ENCODE measurements around the gene PLXNB2.

Gene PLXNB2

DNA sequence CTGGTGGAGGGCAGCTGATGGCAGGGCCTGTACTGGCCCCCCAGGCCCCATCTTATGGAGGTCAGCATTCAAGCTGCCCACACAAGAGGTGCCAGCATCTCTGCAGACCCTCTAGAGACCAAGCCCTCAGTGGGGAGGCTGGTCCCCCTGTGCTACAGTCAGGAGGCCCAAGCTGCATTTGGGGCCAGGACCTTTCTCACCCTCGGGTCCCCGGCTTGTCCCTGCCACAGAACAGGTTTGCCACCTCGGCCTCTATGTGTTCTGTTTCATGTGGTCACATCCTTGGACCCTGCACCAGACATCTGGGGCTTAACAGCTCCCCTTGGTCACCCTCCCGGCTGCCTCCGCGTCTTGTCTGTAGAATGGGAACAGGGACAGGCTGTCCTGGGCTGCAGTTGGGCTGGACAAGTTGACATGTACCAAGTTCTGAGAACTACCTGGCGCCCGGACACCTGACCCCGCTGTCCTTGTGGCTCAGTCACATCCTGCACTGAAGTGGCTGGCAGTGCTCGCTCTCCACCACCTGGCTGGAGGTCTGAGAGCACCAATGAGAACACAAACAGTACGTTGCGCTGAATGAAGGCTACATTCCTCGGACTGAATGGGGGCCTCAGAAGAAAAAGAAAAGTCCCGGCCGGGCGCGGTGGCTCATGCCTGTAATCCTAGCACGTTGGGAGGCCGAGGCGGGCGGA is 2.7 kb upstream of the PLXNB2 start:
- no peak for DNase-seq (ENCODE audit: low read depth)

DNA sequence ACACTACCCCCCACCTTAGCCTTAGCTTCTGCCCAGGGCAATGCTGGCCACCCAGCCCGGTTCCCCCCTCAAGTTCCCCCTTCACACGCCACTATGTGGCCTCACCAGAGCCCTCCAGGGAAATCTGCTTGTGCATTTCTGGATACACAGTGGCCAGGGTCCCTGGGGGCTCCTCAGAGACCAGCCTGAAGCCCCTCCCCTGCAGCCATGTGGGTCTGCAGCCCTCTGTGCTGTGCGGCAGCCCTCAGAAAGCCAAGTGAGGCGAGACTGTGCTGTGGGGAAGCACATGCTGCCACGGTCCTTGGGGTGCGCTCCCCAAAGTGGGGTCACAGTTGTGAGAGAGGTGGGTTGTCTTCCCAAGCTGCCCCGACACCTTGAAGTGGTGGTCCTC is 2.1 kb upstream of the PLXNB2 start:
- DNase-seq (ENCODE audit: low read depth): no peak

DNA sequence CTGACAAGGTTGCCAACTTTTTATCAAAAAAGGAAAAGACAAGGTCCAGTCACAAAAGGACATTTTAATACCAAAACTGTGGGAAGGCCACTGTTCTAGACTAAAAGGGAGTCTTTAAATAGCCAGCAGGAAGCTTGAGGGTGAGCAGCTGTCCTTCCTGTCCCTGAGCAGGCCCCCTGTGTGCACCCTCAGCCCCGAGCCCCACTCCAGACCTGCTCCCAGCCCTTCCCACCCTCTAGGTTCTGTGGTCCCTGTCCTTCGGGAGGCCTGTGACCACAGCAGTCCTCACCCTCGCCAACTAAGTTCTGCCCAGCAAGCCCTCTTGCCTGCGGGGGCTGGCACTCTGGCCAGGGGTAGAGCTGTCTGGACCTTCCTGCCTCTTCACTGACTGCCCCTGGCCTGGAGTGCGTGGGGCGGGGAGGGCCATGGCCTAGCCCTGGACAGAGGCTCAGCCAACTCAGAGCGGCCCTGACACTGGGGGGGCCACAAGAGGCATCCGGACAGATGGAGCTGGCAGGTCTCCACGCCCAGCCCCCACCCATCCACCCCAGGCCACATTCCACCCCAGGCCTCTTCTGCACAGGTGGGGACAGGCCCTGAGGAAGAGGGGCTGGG is 1.6 kb upstream of the PLXNB2 start:
- no peak for DNase-seq (ENCODE audit: low read depth)

DNA sequence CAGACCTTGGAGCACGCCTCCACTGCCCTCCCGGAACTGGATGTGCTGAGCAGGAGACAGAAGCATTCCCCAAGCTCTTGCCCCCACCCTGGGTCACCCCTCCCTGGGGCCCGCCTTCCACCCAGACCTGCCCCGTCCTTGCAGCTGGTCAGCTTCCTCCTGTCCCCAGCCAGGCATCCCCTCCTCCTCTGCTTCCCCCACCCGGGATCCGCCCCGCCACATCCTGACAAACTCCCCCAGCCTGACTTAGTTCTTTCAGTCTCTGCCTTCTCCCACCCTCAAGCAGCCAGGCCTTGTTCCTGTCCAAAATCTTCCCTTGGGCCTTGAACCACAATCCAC is 1.1 kb upstream of the PLXNB2 start:
- DNase-seq (ENCODE audit: low read depth): no peak

DNA sequence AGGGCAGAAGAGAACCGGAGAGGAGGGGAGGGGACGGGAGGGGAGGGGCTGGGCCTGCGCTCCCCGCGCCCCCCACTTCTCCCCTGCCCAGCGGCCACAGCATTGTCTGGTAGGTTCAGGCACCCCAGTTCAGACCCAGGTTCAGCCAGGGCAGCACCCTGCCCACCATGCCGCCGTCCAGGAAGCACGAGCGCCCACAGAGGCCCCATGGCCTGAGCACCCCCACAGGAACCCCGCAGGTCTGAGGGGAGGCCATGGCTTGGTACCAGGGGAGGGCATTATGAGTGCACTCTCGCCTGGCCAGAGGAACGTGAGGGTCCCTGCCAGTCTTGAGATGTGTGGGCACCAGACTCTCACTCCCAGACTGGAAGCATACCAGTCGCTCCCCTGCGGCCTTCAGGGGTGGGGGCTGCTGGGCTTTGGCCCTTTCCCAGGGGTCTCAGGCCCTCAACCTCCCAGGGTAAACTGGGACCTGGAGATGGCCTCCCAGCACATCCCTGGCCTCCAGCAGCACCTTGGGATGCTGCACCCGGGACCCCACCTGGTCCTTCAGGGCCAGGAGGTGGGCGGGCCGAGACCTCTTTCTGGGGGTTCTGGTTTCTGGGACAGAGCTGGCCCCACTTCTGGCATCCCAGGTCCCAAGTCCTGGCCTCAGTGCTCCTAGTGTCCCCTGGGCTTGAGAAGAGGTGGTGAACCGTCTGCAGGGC is 597 bp upstream of the PLXNB2 start:
- no peak for DNase-seq (ENCODE audit: low read depth)

DNA sequence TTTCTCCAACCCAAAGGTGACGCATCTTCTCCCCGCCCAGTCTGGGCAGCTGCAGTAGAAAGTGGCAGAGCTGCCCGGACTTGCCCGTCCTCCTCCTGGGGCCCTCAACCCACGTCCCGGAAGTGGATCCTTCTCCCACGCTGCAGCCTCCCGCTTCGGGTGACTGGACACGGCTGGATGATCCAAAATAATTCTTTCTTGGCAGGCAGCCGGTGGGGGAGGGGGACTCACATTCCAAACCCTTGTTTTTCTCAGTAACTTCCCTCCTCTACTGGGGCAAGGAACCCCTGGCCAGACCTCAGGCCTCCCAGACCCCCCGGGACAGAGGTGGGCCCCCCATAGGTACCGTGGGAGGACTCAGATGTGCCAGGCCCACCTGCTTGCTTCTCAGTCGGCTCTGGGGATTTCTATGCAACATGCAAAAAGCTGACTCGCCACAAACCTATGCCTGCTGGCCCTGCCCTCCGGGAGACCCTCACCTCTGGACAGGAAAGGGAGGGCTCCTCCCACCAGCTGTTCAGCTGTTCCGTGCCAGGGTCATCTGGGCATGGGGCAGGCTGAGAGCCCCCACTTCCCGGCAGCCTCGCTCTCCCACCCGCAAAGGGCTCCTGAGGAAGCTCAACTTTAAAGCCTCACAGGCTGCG is 1.4 kb downstream of the PLXNB2 start:
- no peak for DNase-seq (ENCODE audit: low read depth)

DNA sequence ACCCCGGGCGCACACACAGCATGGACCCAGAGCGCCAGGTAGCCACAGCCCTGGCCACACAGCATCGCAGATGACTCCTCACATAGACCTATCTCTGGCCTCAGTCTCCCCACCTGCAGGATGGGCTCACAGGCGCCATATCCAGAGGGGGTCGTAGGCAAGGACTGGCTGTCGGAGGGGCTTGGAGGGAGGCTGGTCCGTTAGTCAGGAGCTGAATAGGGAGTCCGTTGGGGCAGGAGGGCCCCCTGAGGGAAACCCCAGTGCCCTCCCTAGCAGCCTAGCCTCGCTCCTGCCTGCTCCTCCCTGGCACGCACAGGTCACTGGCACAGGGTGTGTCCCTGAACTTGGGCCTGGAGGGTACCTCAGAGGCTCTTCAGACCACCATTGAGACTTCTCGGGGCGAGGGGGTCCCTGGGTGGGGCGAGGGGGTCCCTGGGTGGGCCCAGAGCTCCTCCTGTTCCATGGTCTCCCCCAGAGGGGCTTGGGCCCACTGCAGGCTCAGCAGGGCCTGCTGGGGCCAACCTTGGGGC is 2.0 kb downstream of the PLXNB2 start:
- DNase-seq (ENCODE audit: low read depth): no peak

DNA sequence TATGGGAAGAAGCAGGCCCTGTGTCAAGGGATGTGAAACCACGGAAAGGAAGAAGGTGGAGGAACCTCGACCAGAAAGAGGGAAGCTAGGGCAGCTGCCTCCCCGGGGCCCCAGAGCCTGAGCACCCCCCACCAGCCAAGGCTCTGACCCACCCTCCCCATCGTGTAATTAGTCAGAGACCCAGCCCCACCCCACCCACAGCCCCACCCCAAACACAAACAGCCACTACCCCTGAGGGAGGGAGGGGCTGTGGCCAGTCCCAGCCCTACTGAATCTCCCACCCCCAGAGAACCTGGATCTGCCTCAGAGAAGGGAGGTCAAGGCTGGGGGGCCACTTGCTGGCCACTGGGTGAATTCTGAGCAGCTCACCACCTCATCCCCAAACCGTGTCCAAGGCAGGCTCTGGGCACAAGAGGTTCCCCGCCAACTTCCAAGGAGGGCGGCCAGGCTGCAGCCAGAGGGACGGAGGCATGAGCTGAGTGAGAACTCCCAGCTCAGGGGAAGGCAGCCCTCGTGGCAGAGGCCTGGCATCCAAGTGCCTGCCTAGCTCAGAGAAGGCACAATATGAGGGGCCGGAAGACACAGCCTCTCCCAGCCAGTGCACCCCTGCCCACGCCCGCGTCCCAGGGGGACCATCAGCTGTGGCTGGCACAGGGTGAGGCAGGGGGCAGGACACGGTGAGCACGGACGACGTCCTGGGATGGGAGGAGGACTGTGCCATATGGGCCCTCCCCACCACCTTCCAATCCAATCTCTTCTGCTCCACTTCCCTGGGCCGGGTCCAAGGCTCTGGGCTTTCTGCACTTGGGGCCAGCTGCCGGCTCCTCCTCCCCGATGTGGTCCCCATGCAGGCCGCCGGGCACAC is 2.7 kb downstream of the PLXNB2 start:
- DNase-seq (ENCODE audit: low read depth): no peak

DNA sequence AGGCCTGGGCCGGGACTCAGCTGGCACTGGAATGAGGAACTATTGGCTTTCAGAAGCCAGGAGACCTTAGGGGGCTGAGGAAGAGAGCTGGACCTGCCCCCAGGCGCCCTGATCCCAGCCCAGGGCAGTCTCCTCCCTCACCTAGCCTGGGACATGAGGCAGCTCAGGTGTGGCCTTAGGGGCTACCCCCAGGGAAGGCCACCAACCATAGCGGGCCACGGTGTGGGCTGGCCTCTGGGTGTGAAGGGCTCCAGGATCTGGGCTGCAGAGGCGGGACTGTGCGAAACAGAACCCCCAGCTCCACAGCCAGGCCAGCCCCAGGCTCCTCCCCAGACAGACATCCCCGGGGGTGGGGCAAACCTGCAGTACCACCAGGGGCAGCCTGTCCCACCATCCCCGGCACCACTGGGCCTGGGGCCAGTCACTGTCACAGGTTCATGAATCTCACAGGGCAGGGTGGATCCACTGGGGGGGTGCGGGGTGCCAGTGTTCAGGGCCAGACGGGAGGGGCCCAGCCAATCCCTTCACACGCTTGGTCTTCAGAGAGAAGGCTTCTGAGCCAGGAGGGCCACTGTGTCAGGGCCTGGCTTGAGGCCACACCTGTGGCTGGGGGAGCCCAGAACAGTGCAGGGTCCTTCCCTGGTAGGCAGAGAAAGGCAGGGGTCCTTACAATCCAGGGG is 3.5 kb downstream of the PLXNB2 start:
- DNase-seq (ENCODE audit: low read depth): no peak

DNA sequence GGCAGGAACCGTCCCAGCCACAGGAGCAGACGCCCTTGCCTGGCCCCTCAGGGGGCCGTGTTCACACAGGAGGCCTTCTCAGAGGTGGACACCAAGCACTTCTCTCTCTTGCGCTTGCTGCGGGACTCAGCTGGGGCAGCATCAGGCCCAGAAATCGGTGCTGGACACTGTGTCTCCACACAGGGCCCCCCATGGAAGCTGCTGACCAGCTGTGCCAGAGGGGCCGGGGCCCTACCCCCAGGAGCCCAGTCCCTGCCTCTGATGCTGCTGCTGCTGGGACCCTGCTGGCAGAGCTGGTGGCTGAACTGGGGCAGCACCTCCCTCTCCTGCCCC is 4.0 kb downstream of the PLXNB2 start:
- no peak for DNase-seq (ENCODE audit: low read depth)

DNA sequence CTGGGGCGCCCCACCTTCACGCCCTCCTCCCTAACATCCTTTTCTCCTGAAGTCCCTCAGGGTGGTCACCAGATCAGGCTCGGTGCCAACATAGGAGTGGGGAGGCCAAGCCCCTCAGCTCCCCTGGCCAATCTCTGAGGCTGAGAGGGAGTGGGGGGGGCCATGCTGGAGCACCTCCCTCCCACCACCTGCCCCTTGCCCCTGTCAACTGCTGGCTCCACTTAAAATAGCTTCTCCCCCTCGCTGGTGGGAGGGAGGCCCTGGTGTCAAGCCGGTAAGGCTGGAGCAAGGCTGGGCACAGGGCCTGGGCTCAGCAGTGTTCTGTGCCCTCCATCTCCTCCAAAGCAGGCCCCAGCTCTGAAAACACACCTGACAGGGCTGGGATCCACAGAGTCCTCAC is 4.9 kb downstream of the PLXNB2 start:
- DNase-seq (ENCODE audit: low read depth): no peak

DNA sequence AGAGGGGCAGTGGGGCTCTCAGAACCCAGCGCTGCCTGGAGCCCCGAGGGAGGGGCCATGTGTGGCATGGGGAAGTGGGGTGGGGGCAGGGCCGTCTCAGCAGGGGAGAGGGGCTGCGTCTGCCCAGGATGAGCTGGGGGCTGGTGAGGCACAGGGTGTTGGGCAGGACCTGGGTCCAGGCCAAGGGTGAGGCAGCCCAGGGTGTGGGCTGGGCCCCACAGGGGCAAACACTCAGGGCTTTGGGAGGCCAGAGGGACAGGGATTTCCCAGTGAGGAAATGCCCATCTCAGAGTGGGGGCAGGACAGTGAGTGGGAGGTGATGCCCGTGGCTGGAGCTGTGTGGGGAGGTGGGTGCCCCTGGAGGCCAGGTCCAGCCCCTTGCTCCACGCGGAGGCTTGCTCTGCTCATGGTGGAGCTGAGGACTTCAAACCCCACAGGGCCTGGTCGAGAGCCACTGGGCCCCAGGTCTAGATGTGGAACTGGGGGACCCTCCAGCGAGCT is 5.4 kb downstream of the PLXNB2 start:
- no peak for DNase-seq (ENCODE audit: low read depth)

DNA sequence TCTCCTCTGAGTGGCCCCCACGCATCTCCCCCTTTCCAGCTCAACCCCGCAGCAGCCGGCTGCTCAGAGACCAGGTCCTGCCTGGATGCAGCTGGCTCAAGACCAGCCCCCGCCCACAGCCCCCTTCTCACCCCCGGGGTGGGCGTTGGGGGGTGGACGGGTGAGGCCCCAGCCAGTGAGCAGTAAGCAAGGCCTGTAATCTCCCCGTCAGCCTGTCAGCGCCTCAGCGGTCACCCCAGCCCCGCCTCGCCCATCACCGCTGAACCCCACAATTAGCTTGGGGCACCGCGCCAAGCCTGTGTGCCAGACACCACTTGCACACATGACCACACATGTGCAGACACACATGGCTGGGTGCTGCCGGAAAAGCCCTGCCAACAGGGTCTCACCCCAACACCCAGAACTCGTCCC is 5.9 kb downstream of the PLXNB2 start:
- no peak for DNase-seq (ENCODE audit: low read depth)

DNA sequence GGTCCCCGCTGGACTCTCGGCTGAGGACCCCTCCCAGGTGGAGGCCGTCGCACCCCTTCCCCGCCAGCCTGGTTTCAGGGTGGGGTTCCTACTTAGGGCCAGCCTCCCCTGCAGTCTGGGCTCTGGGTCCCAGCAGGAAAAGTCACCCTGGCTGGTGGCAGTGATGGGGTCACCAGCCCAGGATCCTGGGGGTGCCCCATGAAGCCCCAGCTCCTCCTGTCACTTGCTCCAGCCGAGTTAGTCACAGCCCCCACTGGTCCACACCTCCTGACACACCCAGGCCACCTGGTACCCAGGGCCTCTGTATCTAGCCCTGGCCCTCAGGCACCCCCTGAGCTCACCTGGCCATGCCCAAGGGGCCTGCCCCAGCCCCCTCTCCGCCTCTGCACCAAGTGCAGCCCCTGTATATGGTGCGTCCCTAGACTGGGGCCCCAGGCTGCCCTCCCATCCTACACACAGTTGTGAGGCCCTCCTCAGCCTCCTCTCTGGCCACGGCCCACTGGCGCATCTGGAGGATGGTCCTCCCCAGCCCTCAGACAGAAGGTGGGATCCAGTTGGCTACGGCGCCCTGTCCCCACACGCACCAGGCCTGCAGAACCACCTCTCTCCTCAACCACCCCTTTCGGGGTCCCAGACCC is 6.7 kb downstream of the PLXNB2 start:
- no peak for DNase-seq (ENCODE audit: low read depth)

DNA sequence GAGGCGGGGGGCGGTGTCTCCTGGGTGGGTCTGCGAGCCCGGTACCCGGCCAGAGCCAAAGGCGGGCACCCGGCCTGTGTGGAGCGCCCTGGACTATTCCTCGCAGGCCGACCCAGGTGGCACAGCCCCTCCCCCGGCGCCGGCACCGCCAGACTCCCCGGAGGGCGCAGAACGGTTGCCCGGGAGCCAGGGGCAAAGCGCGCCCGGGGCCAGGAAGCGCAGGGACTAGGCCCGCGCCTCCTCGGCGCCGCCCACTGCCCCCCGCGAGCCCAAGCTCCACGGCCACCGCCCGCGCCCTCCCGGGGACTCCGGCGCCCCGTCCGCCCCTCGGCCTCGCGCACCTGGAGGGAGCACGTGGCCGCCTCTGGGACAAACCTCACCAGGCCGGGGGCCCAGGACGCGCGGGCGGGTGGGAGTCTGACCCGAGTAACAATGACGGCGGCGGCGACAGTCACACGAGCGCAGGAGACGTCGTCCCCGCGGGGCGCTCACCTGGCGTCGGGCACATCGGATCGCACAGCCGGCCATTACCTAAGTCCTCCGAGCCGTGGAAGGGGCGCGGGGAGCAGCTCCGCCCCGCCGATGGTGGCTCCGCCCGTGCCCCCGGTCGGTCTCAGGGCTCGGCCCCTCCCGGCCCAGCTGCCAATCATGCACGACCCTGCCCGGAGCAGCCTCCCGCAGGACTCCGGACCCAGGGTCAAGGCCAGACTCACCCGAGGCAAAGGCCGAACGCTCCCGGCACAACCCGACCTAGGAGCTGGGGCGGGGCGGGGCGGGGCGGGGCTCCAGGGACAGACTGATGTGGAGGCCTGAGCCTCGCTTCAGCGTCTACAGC is 7.4 kb downstream of the PLXNB2 start:
- no peak for DNase-seq (ENCODE audit: low read depth)

DNA sequence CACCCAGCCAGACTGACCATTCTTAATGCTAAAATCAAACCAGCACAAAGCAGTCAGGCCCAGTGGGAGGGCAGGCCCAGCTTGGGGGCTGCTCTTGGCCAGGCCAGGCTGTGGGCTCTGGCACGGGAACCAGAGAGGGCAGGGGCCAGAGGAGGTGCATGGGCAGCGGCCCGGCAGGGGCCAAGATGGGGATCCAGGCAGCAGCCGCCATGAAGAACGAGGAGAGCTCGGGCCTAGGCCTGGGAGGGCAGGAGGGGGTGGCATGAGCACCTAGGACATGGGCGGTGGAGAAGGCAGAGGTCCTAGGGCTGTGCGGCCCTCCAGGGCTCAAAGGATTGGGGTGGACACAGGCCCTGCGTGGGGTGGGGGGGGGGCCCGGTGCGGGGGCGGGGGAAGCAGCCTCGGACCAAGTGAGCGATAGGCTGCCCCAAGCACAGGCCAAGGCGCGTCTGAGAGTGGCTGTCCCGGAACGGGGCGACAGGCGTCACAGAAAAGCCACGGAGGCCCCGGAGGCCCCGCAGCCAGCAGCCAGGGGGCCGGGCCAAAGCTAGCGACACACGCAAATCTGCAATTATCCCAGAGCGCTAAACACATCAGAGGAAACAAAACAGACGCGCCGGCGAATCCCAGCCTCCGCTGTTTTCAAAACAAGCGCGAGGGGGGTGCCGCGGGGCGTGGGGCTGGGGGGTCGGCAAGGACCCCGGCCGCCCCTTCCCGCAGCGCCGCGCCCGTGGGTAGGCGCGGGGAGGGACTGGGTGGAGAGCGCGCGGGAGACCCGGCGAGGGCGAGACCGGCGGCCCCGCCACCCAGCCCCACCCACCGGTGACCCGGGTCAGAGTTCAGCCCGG is 8.3 kb downstream of the PLXNB2 start:
- no peak for DNase-seq (ENCODE audit: low read depth)

DNA sequence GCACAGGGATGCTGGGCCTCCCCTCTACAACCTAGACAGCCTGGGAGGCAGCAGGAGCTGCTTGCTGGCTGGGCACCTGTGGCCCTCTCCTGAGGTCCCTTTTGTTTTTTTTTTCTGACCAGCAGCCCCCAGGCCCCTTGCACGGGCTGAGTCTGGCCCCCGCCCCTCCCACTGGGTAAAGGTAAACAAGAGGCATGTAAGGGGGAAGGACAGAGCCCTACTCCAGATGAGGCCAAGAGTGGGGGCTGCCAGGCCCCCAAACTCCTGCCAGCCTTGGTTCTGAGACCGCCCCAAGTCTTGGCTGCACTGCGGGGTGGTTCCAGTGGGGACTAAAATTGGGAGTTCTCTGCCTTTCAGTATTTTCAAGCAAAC is 9.2 kb downstream of the PLXNB2 start:
- no peak for DNase-seq (ENCODE audit: low read depth)

DNA sequence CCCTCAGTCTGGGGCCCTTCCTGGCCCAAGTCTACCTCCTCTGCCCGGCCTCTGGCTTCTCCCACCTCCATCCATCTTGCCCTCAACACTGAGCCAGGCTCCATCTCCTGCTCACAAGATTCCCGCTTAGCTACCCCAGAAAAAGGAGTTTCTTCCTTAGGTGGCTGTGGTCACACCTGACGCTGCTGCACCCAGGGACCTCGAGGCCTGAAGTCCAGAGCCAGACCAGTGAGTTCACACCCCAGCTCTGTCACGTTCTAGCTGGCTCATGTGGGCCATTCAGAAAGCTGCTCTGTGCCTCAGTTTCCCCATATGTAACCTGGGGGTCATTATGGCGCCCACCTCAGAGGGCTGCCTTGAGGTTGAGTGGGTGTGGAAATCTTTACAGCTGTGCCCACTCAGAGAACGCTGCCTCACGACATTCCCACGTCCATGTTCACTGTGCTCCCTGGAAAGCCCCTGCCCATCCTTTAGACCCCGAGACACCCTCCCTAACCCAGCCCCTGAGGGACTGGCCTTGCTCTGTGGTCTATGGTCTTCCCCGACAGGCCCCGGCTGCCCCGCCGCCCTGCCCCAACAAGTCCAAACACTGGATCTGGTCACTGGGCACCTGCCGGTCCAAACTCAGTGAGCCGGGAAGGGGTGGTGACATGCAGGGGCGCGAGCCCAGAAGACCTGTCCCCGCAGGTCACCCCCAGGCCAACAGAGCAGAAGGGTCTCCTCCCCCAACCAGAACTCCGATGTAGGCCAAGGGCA is 9.8 kb downstream of the PLXNB2 start:
- DNase-seq (ENCODE audit: low read depth): no peak

Data from activated gamma-delta T cell treated with anti-CD3 and anti-CD28 coated beads, Interleukin-2, amount 50 U/mL, for 16 hours (primary cell).